Epithelial cell of proximal tubule (primary cell): ENCODE data around the gene ENAM. TPM values are rescaled to one million over a fixed set of nuclear protein-coding genes. Genes with fewer than 3 reads are reported as not detected.

Source experiments
- DNase-seq: peaks from one replicate; pipeline ENCODE4 v3.0.0-alpha.2; 2011; ENCODE audit warnings: low read depth
- H3K4me3 ChIP-seq: 2 replicates; pipeline ENCODE4 v1.5.1; 2011; ENCODE audit warnings: low read depth, mild to moderate bottlenecking, low read length
- CTCF ChIP-seq: conservative IDR thresholded peaks from 2 replicates; pipeline ENCODE4 v1.5.1; 2012; ENCODE audit warnings: low read depth, mild to moderate bottlenecking, low read length
- total RNA-seq: library from RNA; depleted of rRNA; stranded (reverse); fragments of >200 nt; gene quantifications from 2 replicates; pipeline ENCODE4 v1.2.3, GENCODE V29; 2015

Gene ENAM
- total RNA-seq, 1 donor from 2014 or later = 0.23 TPM

GRCh38 chr4:70667740-70668535 lies 39.4 kb downstream of the ENAM start:
- no peak for DNase-seq
- TF ChIP-seq CTCF = no peak
- H3K4me3 ChIP-seq = no peak overlapping the region

GRCh38 chr4:70670332-70671014 lies 41.9 kb downstream of the ENAM start:
- no peak overlapping the region for H3K4me3 ChIP-seq
- TF ChIP-seq CTCF = no peak
- DNase-seq = peak; percentile 75

- no peak overlapping the region for H3K4me3 ChIP-seq
- no peak for TF ChIP-seq CTCF
- DNase-seq = peak; percentile 67
These were observed 42.5 kb downstream of the ENAM start for GRCh38 chr4:70671091-70671490.

- DNase-seq = no peak
- no peak overlapping the region for H3K4me3 ChIP-seq
- no peak for TF ChIP-seq CTCF
These were observed 45.6 kb downstream of the ENAM start for GRCh38 chr4:70674191-70674590.

GRCh38 chr4:70674731-70675130 lies 46.2 kb downstream of the ENAM start:
- no peak for DNase-seq
- no peak for TF ChIP-seq CTCF
- H3K4me3 ChIP-seq = no peak overlapping the region

- no peak for DNase-seq
- H3K4me3 ChIP-seq = no peak overlapping the region
- no peak for TF ChIP-seq CTCF
These were observed 48.1 kb downstream of the ENAM start for GRCh38 chr4:70676554-70677090.
